ENCODE results near the gene ING2.
"Not testable (repeated sequence)": the region's sequence is repeated elsewhere in the genome, so short reads cannot be mapped to it uniquely, and the experiment has no call there.

The ING2 gene

DNA sequence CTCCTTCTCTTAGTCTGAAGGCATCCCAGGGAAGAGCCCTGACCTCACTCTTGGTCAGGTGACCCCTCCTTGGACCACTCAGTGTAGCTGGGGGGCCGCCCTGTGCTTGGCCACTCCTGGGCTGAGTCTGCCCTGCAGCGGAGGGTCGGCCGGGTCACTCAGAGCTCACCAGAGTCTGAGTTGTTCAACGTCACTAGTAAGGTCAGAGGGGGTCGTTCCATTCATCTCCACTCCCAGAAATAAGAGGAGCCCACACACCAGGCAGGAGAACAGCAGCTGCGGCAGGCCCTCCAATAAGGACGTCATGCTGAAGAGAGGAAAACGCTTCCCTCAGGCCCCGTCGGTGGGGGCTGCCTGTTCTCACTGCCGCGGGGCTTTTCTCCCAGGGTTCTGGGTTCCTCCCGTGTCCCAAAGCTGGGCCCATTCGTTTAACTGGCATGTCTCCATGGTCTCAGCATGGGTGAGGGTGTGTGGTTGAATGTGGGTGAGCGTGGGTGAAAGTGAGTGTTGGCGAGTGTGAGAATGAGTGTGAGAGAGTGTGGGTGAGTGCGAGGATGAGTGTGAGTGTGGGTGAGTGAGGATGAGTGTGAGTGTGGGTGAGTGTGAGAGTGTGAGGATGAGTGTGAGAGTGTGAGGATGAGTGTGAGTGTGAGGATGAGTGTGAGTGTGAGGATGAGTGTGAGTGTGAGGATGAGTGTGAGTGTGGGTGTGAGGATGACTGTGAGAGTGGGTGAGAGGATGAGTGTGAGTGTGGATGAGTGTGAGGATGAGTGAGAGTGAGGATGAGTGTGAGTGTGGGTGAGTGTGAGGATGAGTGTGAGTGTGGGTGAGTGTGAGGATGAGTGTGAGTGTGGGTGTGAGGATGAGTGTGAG, 47.7 kb downstream of the ING2 start:
- Histone ChIP-seq H3K9ac (no peak overlapping the region), H2AFZ (no peak overlapping the region), H3K4me2 (ENCODE audit: low read length) (no peak overlapping the region), H3K9me3 (ENCODE audit: control insufficient read depth, low read length) (no peaks in the 10 kb centered on the region), H3K4me3 (ENCODE audit: low read depth, low read length) (no peak overlapping the region), H3K27ac (no peak overlapping the region), H3K27me3 (ENCODE audit: control insufficient read depth, insufficient read depth, low read length) (peaks cover 3% of the 10 kb centered on the region), H3K79me2 (no peaks in the 10 kb centered on the region), H3K36me3 (ENCODE audit: control insufficient read depth, insufficient read depth, low read length) (no peaks in the 10 kb centered on the region), H3K4me1 (no peaks in the 10 kb centered on the region)
- TF ChIP-seq, protein P1, sequence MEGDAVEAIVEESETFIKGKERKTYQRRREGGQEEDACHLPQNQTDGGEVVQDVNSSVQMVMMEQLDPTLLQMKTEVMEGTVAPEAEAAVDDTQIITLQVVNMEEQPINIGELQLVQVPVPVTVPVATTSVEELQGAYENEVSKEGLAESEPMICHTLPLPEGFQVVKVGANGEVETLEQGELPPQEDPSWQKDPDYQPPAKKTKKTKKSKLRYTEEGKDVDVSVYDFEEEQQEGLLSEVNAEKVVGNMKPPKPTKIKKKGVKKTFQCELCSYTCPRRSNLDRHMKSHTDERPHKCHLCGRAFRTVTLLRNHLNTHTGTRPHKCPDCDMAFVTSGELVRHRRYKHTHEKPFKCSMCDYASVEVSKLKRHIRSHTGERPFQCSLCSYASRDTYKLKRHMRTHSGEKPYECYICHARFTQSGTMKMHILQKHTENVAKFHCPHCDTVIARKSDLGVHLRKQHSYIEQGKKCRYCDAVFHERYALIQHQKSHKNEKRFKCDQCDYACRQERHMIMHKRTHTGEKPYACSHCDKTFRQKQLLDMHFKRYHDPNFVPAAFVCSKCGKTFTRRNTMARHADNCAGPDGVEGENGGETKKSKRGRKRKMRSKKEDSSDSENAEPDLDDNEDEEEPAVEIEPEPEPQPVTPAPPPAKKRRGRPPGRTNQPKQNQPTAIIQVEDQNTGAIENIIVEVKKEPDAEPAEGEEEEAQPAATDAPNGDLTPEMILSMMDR (IDR thresholded peaks at IDR 0.05), result no peak

DNA sequence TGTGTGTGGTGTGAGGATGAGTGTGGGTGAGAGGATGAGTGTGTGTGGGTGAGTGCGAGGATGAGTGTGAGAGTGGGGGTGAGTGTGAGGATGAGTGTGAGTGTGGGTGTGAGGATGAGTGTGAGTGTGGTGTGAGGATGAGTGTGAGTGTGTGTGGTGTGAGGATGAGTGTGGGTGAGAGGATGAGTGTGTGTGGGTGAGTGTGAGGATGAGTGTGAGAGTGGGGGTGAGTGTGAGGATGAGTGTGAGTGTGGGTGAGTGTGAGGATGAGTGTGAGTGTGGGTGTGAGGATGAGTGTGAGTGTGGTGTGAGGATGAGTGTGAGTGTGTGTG, 48.3 kb downstream of the ING2 start:
- H3K9me3 ChIP-seq (ENCODE audit: control insufficient read depth, low read length); H2AFZ ChIP-seq; H3K9ac ChIP-seq; H3K79me2 ChIP-seq; H3K4me1 ChIP-seq; H3K36me3 ChIP-seq (ENCODE audit: control insufficient read depth, insufficient read depth, low read length); H3K27ac ChIP-seq; H3K4me3 ChIP-seq (ENCODE audit: low read depth, low read length); H3K4me2 ChIP-seq (ENCODE audit: low read length); H3K27me3 ChIP-seq (ENCODE audit: control insufficient read depth, insufficient read depth, low read length): not testable (repeated sequence)

DNA sequence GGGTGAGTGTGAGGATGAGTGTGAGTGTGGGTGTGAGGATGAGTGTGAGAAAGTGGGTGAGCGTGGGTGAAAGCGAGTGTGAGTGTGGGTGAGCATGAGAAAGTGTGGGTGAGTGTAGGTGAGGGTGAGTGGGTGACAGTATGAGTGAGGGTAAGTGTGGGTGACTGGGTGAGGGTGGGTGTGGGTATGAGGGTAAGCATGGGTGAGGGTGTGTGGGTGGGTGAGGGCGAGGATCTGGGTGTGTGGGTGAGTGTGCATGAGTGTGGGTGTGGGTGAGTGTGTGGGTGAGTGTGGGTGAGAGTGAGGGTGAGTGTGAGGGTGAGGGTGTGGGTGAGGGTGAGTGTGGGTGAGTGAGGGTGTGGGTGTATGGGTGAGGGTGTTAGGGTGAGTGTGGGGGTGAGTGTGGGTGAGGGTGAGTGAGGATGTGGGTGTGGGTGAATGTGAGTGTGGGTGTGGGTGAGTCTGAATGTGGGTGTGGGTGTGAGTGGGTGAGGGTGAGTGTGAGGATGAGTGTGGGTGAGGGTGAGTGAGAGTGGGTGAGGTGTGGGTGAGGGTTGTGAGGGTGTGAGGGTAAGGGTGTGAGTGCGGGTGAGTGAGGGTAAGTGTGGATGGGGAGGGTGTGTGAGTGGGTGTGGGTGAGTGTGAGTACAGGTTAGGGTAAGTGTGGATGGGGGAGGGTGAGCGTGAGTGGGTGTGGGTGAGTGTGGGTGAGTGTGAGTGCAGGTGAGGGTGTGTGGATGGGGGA, 48.9 kb downstream of the ING2 start:
- Histone ChIP-seq H3K4me3 (ENCODE audit: low read depth, low read length) (no peak overlapping the region), H3K9me3 (ENCODE audit: control insufficient read depth, low read length) (no peaks in the 10 kb centered on the region), H2AFZ (no peak overlapping the region), H3K27ac (no peak overlapping the region), H3K9ac (no peak overlapping the region), H3K36me3 (ENCODE audit: control insufficient read depth, insufficient read depth, low read length) (no peaks in the 10 kb centered on the region), H3K79me2 (no peaks in the 10 kb centered on the region), H3K4me2 (ENCODE audit: low read length) (no peak overlapping the region), H3K27me3 (ENCODE audit: control insufficient read depth, insufficient read depth, low read length) (peaks cover 3% of the 10 kb centered on the region), H3K4me1 (no peaks in the 10 kb centered on the region)
- TF ChIP-seq, protein P1 (IDR thresholded peaks at IDR 0.05), result no peak

DNA sequence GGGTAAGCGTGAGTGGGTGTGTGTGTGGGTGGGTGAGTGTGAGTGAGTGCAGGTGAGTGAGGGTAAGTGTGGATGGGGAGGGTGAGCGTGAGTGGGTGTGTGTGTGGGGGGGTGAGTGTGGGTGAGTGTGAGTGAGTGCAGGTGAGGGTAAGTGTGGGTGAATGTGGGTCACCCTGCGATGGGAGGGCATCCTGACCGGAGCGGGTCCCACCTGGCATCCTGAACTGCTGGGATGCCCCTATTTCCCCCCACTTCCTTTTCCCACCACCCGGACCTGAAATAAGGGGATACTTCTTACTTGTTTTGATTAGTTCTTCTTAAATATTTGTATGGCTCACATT, 49.5 kb downstream of the ING2 start:
- Histone ChIP-seq H3K27ac (no peak overlapping the region), H3K27me3 (ENCODE audit: control insufficient read depth, insufficient read depth, low read length) (peaks cover 3% of the 10 kb centered on the region), H2AFZ (no peak overlapping the region), H3K4me3 (ENCODE audit: low read depth, low read length) (no peak overlapping the region), H3K9ac (no peak overlapping the region), H3K79me2 (no peaks in the 10 kb centered on the region), H3K4me1 (no peaks in the 10 kb centered on the region), H3K9me3 (ENCODE audit: control insufficient read depth, low read length) (no peaks in the 10 kb centered on the region), H3K36me3 (ENCODE audit: control insufficient read depth, insufficient read depth, low read length) (no peaks in the 10 kb centered on the region), H3K4me2 (ENCODE audit: low read length) (no peak overlapping the region)
- TF ChIP-seq, protein P1 (IDR thresholded peaks at IDR 0.05), result no peak

DNA sequence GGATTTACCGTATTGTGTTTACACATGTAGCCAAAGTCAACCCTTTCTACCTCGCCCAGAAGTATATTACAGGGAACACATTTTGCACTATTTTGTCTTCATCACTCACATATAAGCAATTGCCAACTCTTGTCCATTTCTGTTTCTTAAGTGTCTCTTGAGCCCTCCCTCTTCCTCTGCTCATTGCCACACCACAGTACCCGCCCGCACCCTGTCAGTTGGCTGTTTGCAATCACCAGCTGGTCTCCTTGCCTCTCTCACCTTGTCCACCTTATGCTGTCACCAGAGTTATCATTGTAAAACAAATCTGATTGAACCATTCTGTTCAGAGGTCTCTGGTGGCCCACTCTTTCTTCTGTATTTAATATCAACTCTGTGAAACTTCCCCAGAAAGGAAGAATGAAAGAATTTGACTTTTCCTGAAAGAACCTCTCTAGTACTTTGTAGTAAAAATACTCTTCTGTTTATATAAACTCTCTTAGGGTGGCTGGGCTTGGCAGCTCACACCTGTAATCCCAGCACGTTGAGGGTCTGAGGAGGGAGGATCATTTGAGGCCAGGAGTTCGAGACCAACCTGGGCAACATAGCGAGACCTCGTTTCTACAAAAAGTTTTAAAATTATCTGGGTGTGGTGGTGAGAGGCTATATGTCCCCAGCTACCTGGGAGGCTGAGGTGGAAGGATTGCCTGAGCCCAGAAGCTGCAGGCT, 50.2 kb downstream of the ING2 start:
- Histone ChIP-seq H3K4me3 (ENCODE audit: low read depth, low read length) (no peak overlapping the region), H3K79me2 (no peaks in the 10 kb centered on the region), H2AFZ (no peak overlapping the region), H3K9me3 (ENCODE audit: control insufficient read depth, low read length) (no peaks in the 10 kb centered on the region), H3K36me3 (ENCODE audit: control insufficient read depth, insufficient read depth, low read length) (no peaks in the 10 kb centered on the region), H3K27ac (no peak overlapping the region), H3K4me2 (ENCODE audit: low read length) (no peak overlapping the region), H3K27me3 (ENCODE audit: control insufficient read depth, insufficient read depth, low read length) (peaks cover 3% of the 10 kb centered on the region), H3K4me1 (no peaks in the 10 kb centered on the region), H3K9ac (no peak overlapping the region)
- TF ChIP-seq, protein P1 (IDR thresholded peaks at IDR 0.05), result no peak

Measured in parathyroid adenoma (tissue), 2 donors.